Stomach smooth muscle (tissue), 2 donors: Measurements from ENCODE around the gene VWDE.
"Not testable (repeated sequence)": the region's sequence is repeated elsewhere in the genome, so short reads cannot be mapped to it uniquely, and the experiment has no call there.

Experiments
- H3K27ac ChIP-seq: one replicate; pipeline ENCODE4 v1.7.0; 2013; ENCODE audit warnings: mild to moderate bottlenecking, low read length, inconsistent platforms
- H3K27me3 ChIP-seq, 2 donors: one replicate each; pipeline ENCODE4 v1.7.0; 2013; ENCODE audit warnings: low read length in 2 of 2; ENCODE audit not compliant: insufficient read depth in 2 of 2, control insufficient read depth in 1 of 2
- H3K36me3 ChIP-seq, 2 donors: one replicate each; pipeline ENCODE4 v1.7.0; 2013; ENCODE audit warnings: low read length in 2 of 2; ENCODE audit not compliant: control insufficient read depth in 2 of 2, insufficient read depth in 2 of 2
- H3K4me1 ChIP-seq: one replicate; pipeline ENCODE4 v1.7.0; 2013; ENCODE audit warnings: low read length; ENCODE audit not compliant: control insufficient read depth, insufficient read depth
- H3K4me3 ChIP-seq, 2 donors: one replicate each; pipeline ENCODE4 v1.7.0; 2013; ENCODE audit warnings: low read length in 2 of 2
- H3K9ac ChIP-seq, 2 donors: one replicate each; pipeline ENCODE4 v1.7.0; 2013; ENCODE audit warnings: low read length in 2 of 2, mild to moderate bottlenecking in 1 of 2
- H3K9me3 ChIP-seq, 2 donors: one replicate each; pipeline ENCODE4 v1.7.0; 2013; ENCODE audit warnings: low read length in 2 of 2; ENCODE audit not compliant: control insufficient read depth in 2 of 2
- donor health status: healthy.
- donor health status: Pancreatic carcinoma.

The VWDE gene

GRCh38 chr7:12403287-12404181, at the start of gene VWDE:
Gene VWDE (minus strand): TSS chr7:12403865. CDS start chr7:12403716, 149 bp downstream.
- Histone ChIP-seq H3K9ac (no peak within 1 kb of the TSS), H3K27me3 (peaks cover 0 to 4% of the 10 kb centered on the region in 2 donors), H3K36me3 (no peaks in the 10 kb centered on the region), H3K4me1 (peaks cover 5% of the 10 kb centered on the region), H3K27ac (no peak within 1 kb of the TSS), H3K4me3 (peak within 1 kb of the TSS; percentile 40 to 64), H3K9me3 (no peaks in the 10 kb centered on the region)

GRCh38 chr7:12453136-12453535, 49.5 kb upstream of the VWDE start:
- H3K9me3 ChIP-seq, H3K27me3 ChIP-seq, H3K9ac ChIP-seq: not testable (repeated sequence)

GRCh38 chr7:12450615-12451014, 47.0 kb upstream of the VWDE start:
- no peaks in the 10 kb centered on the region for H3K9me3 ChIP-seq
- H3K4me1 ChIP-seq, result no peaks in the 10 kb centered on the region
- H3K9ac ChIP-seq, result no peak overlapping the region
- no peaks in the 10 kb centered on the region for H3K27me3 ChIP-seq
- no peak overlapping the region for H3K27ac ChIP-seq
- H3K36me3 ChIP-seq, result no peaks in the 10 kb centered on the region
- no peak overlapping the region for H3K4me3 ChIP-seq

More at GRCh38 chr7:12453136-12453535, 49.5 kb upstream of the VWDE start:
- H3K27ac ChIP-seq, H3K36me3 ChIP-seq, H3K4me3 ChIP-seq, H3K4me1 ChIP-seq: not testable (repeated sequence)

- no peak overlapping the region for H3K4me3 ChIP-seq
- H3K9ac ChIP-seq, result no peak overlapping the region
- H3K9me3 ChIP-seq, result no peaks in the 10 kb centered on the region
- H3K36me3 ChIP-seq, result no peaks in the 10 kb centered on the region
- H3K27ac ChIP-seq, result no peak overlapping the region
- H3K27me3 ChIP-seq, result no peaks in the 10 kb centered on the region
- no peaks in the 10 kb centered on the region for H3K4me1 ChIP-seq
These were observed 41.1 kb upstream of the VWDE start for GRCh38 chr7:12444785-12445184.

GRCh38 chr7:12440229-12440628, 36.6 kb upstream of the VWDE start:
- Histone ChIP-seq H3K4me3 (no peak overlapping the region), H3K36me3 (no peaks in the 10 kb centered on the region), H3K9me3 (no peaks in the 10 kb centered on the region), H3K9ac (no peak overlapping the region), H3K27me3 (no peaks in the 10 kb centered on the region), H3K4me1 (no peaks in the 10 kb centered on the region), H3K27ac (no peak overlapping the region)

GRCh38 chr7:12436896-12437535, 33.4 kb upstream of the VWDE start:
- no peak overlapping the region for H3K27ac ChIP-seq
- H3K9me3 ChIP-seq, result no peaks in the 10 kb centered on the region
- H3K9ac ChIP-seq, result no peak overlapping the region
- no peaks in the 10 kb centered on the region for H3K36me3 ChIP-seq
- H3K4me3 ChIP-seq, result no peak overlapping the region
- no peaks in the 10 kb centered on the region for H3K27me3 ChIP-seq
- no peaks in the 10 kb centered on the region for H3K4me1 ChIP-seq

- H3K27ac ChIP-seq, result no peak overlapping the region
- H3K4me1 ChIP-seq, result no peaks in the 10 kb centered on the region
- H3K9me3 ChIP-seq, result no peaks in the 10 kb centered on the region
- H3K36me3 ChIP-seq, result no peaks in the 10 kb centered on the region
- H3K4me3 ChIP-seq, result no peak overlapping the region
- no peaks in the 10 kb centered on the region for H3K27me3 ChIP-seq
- no peak overlapping the region for H3K9ac ChIP-seq
These were observed 32.5 kb upstream of the VWDE start for GRCh38 chr7:12436126-12436525.

GRCh38 chr7:12434012-12434642, 30.5 kb upstream of the VWDE start:
- no peak overlapping the region for H3K27ac ChIP-seq
- H3K9ac ChIP-seq, result no peak overlapping the region
- no peaks in the 10 kb centered on the region for H3K36me3 ChIP-seq
- no peaks in the 10 kb centered on the region for H3K27me3 ChIP-seq
- H3K4me1 ChIP-seq, result no peaks in the 10 kb centered on the region
- no peaks in the 10 kb centered on the region for H3K9me3 ChIP-seq
- H3K4me3 ChIP-seq, result no peak overlapping the region

- Histone ChIP-seq H3K36me3 (no peaks in the 10 kb centered on the region), H3K9me3 (no peaks in the 10 kb centered on the region), H3K4me3 (no peak overlapping the region), H3K27me3 (no peaks in the 10 kb centered on the region), H3K27ac (no peak overlapping the region), H3K9ac (no peak overlapping the region), H3K4me1 (no peaks in the 10 kb centered on the region)
These were observed 28.4 kb upstream of the VWDE start for GRCh38 chr7:12431886-12432556.

GRCh38 chr7:12425311-12425710, 21.6 kb upstream of the VWDE start:
- H3K9ac ChIP-seq, result no peak overlapping the region
- no peaks in the 10 kb centered on the region for H3K36me3 ChIP-seq
- H3K27me3 ChIP-seq, result no peaks in the 10 kb centered on the region
- no peaks in the 10 kb centered on the region for H3K4me1 ChIP-seq
- no peak overlapping the region for H3K27ac ChIP-seq
- H3K4me3 ChIP-seq, result no peak overlapping the region
- H3K9me3 ChIP-seq, result no peaks in the 10 kb centered on the region
